Stimulated activated CD8-positive, alpha-beta memory T cell treated with anti-CD3 and anti-CD28 coated beads, Interleukin-12 subunit alpha, Interleukin-12 subunit beta, amount 100 ng/mL, for 1 hour (primary cell): ENCODE results near the gene ABCF2.

Experiments
- DNase-seq: peaks from one replicate; pipeline ENCODE4 v3.0.0-alpha.2; 2020; ENCODE audit warnings: low read depth

The ABCF2 gene

DNA sequence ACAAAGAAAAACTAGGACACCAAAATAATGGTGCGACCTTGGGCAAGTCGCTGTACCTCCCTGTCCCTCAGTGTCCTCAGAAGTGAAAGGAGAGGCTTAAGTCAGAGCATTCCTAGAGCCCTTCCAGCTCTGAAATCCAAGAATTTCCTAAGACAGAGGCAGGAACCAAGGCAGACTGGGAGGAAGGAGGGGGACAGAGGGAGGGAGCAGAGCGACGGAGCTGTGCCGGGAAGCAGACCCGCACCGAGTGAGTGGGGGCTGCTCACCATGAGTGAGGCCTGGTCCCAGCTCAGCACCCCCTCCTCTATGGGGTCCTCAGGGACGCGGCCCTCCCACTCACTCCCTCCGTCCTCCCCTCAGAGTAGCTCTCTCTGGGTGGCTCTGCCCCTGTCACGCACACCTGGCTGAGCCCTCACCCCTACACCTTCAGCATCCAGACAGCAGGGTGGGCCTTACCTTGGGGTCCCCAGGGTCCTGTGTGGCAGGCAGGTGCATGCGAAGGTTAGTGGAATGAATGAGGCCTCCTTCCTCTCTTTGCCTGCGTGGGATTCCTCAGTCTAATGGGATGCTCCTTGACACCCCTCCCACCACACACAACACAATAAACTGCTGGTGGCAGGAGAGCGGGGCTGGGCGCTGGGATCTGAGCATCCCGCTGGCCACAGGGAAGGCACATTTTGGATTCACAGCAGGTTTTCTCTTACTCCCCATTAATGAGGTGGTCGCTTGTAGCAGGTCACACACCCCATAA lies 26.1 kb upstream of the ABCF2 start:
- DNase-seq, result no peak

DNA sequence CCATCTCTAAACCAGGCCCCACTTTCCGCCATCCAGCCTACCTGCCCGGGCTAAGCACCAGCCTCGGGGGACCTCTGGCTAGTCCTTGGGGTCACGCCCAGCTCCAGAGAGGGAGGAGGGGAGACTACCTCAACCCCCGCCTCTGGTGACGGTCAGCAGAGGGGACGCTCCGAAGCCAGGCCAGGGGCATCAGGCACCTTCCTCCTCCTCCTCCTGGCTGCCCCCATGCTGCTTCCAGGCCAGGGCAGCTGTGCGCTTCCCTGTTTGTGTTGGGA lies 25.5 kb upstream of the ABCF2 start:
- DNase-seq, result no peak

DNA sequence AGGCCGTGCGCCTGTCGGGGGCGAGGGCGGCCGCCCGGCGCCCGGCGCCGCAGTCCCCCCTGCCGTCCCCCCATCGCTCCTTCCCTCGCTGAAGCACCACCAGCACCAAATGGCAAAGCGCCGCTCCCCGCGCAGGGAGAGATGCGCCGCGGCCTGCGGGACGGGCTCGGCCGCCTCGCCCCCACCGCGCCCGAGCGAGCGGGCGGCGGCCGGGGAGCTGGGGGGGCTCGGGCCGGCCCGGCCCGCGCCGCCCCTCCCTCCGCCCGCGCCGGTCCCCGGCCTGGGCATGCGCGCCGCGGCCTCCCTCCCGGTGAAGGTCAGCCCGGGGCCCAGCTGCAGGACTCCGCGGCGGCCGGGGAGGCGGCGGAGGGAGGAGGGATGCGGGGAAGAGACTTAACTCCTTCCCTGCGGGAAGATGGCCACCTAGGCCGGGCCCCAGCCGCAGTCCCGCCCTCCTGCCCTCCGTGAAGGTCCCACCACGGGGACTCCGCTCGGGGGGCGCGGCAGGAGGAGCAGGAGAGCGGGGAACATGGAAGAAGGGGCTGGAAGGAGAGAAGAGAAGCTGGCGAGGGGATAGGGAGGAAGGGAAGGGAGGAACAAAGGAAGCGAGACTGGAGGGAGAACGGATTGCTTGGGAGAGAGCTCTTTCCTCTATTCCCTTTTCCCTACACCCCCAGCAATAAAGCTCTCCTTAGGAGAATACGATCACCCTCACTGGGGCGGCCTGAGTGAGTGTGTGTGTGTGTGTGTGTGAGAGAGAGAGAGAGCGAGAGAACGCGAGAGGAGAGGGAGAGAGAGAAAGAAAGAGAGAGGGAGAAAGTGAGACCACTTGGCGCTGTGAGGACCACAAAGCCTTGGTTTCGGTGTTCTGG lies 24.9 kb upstream of the ABCF2 start:
- DNase-seq, result no peak

DNA sequence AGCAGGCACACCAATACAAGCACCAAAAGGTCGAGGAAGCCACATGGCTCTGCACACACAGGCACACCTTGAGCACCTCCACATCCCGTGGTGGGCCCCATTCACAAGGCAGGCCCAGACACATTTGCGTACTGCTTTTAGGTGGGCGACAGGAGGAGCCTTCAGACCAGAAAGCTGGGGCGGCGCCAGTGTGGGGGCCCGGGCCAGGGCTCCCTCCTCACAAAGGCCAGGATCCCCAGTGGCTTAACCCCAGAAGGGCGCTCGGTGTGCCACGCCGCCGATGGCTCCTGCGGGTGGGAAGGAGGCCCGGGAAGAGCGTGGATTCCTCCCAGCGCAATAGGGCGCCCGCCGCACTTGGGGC lies 24.3 kb upstream of the ABCF2 start:
- no peak for DNase-seq

DNA sequence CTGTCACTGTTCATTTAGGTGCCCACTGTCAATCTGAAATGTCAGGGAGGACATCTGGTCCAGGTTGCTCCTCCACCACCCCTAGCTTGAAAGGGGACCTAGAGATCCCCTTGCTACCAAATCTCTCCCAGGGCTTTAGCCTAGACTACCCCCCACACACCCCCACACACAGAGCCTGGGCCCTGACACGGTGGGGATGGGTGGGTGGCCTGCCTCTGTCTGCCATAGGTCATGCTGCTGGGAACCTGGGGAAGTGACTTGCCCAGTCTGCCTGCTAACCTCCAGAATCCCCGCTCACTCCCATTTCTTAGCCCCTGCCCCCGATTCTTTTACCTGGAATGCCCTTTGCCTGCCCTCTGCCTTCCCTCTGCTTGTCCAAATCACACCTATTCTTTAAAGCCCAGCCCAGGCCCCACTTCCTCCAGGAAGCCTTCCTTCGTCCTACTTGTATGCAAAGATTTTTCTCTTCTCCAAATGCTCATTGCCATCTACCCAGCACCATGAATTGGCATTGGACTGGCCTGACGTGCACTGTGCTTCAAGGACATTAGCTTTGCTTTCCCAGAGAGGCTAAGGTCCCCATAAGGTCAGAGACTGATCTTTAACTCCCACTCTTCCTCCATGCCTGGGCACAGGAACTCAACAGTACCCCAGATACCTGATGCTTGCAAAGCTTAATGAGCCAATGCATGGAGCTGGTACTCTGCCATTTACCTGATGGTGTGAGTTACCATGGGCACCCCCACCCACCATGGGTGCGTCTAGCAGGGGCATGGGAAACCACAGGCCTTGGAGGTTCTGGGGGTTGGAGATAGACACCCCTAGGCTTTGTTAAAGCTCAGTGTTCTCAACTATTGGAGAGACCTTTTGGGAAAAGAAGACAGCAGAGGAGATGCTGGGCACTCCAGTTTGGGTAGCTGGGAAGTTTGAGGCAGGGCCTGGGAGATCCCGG lies 23.5 kb upstream of the ABCF2 start:
- DNase-seq, result no peak

DNA sequence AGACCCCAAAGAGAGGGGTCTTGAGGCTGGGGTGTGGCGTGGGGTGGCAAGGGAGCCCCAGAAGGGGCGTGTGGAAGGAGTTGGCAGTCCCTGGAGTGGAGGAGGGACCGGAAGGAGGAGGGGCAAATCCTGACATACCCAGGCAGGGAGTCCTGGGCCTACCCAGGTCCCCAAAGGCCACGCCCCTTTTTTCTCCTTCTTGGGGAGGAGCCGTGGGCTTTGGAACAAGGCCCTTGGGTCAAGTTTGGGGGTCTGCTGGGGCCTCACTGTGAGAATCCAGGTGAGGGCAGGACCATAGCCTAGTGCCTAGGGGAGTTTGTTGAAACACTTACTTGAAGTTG lies 22.7 kb upstream of the ABCF2 start:
- DNase-seq, result no peak

DNA sequence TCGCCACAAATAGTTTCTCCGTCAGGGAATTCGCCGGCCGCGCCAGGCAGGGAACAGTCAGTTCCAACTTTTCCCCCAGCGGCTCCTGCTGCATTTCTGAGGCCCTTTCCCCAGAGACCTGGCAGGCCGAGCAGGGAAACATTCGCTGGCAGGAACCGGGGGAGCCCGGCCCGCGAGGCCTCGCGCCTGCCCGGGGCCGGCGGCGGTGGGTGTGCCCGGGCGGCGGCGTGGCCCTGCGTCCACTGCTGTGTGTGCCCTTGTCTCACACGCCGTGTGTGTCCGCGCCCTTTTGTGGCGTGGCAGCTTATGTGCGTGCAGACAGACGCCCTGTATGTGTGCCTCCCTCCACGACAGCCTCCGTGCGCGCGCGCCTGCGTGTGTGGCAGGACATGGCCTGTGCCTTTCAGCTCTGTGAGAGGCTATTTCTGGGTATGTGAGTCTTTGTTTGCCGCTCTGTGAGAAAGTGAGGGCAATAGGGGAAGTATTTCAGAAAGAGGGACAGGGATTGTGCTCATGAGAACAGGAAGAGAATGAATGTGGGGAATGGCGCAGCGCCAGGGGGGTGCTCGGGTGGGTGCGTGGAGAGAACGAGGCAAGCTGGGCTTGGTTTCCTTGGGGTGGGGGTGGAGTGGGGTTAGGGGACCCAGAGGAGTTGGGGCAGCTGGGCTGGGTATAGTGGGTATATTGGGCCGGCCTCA lies 22.2 kb upstream of the ABCF2 start:
- DNase-seq, result no peak

DNA sequence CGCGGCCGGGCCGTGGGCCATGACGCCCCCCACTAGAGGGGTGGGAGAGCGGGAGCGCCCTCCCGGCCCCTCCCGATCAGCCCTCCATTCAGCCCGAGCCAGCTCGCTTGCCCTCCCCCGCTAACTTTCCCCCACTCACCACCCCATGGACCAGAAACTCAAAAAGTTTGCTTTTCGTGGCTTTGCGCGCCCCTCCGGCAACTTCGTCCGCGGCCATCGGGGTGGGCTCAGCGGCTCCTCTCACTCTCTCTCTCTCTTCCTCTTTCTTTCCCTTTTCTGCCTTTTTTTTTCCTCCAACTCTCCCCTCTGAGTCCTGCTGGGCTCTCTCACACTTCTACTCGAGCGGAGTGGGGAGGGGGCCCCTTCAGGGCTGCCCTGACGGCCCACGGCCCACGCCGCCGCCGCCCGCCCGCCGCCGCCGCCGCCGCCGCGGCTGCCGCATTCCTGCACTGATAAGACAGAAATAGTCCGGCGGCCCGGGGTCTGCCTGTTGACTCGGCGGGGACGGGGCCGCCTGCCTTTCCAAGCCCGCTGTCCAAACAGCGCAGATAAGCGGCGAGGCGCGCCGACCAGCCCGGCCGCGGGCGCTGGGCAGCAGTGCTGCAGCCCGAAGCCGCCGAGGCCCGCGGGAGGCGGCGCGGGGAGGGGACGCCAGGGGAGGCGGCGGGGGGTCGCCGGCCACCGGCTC lies 21.5 kb upstream of the ABCF2 start, which contains the start of gene SMARCD3:
Gene SMARCD3 (minus strand): TSS at position 349 of the 688 bp plus-strand sequence. CDS start 132 bp downstream, at position 217.
- DNase-seq, result no peak

DNA sequence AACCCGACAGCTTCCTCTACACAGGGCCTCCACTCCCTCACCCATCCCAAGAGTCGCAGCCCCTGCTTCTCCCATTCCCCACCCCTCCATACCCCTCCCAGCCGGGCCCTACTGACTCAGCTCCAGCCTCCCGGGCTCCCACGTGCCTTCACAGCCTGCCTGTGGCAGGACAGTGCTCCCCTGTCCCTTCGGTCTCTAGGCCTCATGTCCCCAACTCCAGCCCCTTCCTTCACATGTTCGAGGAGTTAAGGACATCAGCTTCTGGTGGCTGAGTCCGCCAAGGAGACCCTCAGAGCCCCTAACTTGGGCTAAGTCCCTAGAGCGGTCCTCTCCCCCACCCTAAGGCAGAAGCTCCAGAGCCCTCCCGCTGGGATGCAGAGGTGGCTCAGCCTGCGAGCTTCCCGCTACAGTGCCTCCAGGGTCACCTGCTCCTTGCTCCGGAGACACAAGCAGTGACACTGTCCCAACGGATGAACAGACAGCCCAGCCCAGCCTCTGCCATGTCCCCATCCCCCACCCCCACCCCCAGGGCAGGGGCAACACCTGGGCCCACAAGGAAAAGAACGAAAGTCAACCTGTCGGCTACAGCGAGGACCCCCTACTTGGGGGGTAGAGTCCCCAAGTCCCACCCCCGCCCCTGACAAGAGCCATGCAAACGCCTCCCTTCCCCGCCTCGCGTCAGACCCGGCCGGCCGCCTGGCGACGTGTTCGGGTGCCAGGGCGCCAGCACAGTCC lies 20.8 kb upstream of the ABCF2 start:
- DNase-seq, result no peak

DNA sequence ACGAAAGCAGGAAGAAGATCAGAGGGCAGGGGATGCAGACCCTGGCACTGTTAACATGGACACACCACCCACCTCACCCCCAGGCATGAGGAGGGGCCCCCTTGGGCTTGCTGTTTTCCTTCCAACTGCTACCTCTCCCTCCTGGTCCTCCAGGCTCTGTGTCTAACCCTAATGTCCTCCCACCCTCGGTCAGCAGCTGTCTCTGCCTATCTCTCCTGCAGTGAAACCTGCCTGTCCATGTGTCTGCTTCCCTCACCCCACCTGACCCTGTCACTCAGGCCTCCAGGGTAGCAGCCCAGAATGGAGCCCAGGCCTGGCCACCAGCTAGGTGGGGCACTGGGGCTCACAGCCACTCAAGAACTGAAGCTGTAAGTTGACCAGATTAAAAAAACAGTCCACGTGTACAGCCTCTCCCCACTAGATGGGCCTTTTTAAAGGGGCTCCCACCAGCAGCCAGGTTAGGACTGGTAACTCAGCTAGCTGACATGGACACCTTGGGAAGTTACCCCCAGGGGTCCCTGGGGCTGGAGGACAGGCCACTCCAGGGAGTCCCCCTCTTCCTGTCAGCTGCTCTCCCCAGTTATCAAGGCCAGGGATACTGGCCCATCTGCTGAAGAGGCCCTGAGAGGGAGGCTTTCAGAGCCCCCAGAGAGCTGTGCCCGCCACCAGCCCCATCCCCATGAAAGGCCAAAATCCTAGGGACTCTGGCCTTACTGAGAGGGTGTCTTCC lies 20.0 kb upstream of the ABCF2 start:
- no peak for DNase-seq

DNA sequence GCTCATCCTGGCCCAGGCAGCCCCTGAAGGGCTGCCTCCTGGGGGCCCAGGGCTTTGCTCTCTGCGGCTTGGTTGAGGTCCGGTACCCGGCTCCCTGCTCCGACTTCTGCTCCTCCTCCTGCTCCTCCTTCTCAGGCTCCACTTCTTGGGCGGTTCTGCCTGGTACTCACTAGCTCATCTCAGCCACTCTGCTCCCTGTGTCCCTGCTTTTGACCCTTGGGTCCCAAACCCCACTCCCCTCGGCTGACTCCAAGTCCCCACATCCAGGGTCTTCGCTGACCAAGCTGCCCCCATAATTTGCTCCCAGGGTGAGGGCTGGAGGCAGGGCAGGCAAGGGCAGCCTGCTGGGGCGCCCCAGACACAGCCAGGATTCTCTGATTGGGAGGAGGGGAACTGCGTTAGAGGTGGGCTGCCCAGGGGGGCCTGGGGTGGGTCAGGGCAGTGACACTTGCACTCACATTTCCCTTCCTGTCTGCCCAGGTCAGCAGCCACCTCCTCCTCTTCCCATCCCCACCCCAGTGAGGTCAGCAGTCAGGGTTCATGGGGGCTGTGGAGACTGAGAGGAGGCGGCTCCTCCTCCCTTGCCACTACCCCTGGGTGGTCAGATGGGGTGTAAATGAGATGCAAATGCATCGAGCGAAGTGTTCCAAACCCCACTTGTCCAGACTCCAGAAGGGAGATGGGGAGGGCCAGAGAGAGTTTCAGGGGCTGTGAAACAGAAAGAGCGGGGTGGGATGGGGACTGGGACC lies 19.3 kb upstream of the ABCF2 start:
- DNase-seq, result no peak

DNA sequence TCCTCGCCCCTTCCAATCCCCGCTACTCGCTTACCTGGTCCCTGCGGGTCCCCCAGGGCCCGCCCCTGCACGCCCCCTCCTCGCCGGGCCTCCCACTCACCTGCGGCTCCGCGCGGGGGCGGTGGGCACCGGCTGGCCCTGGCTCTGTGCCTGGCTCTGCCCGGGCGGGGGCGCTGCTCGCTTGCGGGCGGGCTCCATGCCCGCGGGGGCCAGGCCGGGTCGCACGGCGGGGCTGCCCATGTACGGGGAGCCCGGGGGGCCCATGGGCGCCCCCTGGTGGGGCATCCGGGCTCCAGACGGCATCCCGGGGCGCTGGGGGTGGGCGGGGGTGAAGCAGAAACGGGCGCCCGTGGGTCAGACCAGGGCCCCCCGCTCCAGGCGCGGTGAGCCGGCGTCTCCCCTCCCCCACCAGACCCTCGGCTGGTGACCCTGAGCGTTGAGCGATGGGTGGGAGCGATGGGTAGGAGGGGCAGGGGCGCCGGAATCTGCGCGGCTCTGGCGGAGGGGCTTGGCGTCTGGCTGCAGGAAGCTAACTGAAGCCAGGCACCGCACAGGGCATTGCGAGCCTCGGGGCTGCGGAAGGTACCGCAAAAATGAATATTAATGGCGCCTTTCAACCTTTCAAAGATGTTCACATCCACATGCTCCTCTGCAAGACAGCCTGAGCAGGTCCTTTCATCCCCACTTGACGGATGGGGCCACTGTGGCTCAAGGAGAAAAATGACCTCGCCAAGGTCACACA lies 18.5 kb upstream of the ABCF2 start:
- no peak for DNase-seq

DNA sequence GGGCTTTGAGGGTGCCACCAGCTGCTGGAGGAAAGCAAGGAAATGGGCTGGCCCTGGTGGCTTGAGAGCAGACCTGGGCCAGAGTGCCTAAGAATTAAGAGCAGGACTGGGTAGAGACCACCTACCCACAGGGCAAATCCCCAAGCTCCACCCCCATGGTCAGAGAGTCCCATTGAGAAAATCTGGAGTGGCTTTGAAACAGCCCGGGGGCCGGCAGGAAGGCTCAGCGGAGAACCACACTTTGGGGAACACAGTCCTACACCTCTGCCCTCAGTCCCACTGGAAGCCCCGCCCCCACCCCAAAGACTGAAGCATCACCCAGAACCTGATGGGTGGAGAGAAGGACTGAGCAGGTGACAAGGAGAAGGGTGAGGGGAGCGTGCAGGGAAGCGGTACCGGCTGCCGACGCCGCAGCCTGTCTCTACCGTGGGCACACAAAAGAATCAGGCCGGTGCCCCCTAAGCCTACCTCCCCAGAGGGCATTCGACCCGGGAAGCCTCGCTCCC lies 17.9 kb upstream of the ABCF2 start:
- DNase-seq, result no peak

DNA sequence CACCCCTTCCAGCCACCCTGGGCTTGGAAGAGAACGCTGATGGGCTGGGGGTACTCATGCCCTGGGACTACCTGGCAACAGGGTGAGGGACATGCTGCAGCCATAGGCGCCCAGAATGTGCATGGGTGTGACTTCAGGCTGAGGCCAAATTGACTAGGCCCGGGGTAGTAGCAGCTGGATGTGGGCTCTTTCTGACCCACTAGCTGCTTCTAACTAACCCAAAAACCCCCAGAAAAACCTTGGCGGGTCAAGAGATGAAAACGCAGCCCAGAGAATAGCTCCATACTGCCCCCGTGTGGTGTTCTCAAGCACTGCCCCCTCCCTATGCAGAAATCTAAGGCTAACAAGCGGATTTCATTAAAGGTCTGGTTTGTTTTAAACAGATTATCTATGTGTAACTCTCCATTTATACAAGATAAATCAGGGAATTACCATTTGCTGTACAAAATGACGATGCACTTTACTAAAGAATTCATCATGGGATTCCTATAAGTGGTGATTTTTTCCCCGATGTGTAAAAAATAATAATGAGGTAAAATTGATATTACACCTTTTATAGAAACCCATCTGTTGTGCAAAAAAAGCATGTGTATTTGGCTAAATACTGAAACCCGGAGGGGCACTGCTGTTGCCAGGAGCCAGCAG lies 17.3 kb upstream of the ABCF2 start:
- DNase-seq, result no peak

DNA sequence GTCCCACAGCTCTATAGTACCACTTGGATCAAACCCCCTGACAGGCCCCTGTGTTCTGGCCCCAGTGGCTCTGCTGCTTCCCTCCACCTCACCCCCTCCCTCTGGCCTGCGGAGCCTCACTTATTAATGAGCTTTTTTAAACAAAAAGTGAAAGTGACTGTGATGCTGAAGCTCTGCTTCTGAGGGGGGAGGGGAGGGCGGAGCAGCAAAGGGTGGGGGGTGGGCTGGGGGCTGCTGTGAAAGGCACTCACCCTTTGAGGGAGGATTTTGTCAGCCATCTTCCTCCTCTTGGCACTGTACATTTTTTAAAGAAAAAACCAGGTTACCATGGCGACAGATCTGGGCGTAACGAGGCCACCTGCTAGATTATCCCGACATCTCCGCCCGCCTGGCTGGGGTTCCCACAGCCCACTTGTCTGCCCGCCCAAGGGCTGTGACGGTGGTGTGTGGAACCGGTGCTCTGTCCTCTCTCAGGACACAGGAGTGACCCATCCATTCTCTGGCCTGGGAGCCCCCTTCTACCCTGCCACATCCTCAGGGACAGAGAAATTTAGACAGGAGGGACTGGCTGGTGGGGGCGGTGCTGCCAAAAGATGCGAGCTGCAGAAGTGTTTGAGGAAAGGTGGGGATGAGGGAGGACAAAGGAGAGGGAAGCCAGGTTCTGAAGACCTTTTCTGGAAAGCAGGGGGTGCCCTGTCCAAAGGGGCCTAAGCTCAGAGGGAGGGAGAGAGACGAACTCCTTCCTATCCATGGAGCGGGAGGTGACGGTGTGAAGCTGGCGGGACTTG lies 16.6 kb upstream of the ABCF2 start:
- no peak for DNase-seq

DNA sequence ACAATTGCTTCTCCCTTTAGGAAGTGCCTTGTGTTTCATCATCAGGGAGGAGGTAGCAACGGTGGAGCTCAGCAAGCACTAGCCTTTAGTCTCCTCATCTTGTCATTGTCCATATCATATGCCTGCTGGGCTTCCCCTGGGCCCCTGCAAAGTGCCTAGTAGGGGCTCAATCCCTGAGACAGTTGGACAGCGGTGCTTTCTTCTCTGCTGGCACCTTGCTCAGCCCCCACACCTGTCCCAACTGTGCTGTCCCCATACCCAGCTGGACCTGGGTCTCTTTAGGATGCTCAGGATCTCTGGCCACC lies 16.0 kb upstream of the ABCF2 start:
- DNase-seq, result no peak
